Measurements from ENCODE around the gene PIK3R6.

PIK3R6 gene

GRCh38 chr17:8785547-8786413 is 81.7 kb downstream of the PIK3R6 start:
- CTCF ChIA-PET, result interaction anchor here (0.6 to 2.2 kb wide), 8 partner anchors 9 to 398 kb away, joined by 3 to 10 read pairs (median 4); no protein-coding TSS in a partner anchor
- DNase-seq (ENCODE audit: extremely low spot score), result peak; percentile 78
- TF ChIP-seq FOXK2 (IDR thresholded peaks at IDR 0.05) (no peak), FOXA1 (IDR thresholded peaks at IDR 0.05) (no peak), ARNT (IDR thresholded peaks at IDR 0.05) (no peak), ELF4 (IDR thresholded peaks at IDR 0.05) (no peak), SP1 (IDR thresholded peaks at IDR 0.05) (no peak), SUZ12 (IDR thresholded peaks at IDR 0.05) (no peak), PKNOX1 (IDR thresholded peaks at IDR 0.05) (no peak), BHLHE40 (IDR thresholded peaks at IDR 0.05; ENCODE audit: borderline replicate concordance) (no peak), L3MBTL2 (conservative IDR thresholded peaks at IDR 0.05) (no peak), LEF1 (IDR thresholded peaks at IDR 0.05; ENCODE audit: borderline replicate concordance) (no peak), FOXM1 (IDR thresholded peaks at IDR 0.05; ENCODE audit: borderline replicate concordance) (no peak), TARDBP (IDR thresholded peaks at IDR 0.05) (no peak), NFRKB (IDR thresholded peaks at IDR 0.05) (no peak), ZNF384 (IDR thresholded peaks at IDR 0.05) (no peak), CTBP1 (IDR thresholded peaks at IDR 0.05; ENCODE audit: borderline replicate concordance) (no peak)
- POLR2A ChIA-PET, result interaction anchor here (0.9 kb wide), 1 partner anchor 402 kb away, joined by 3 read pairs; no protein-coding TSS in a partner anchor

GRCh38 chr17:8782176-8782575 is 85.3 kb downstream of the PIK3R6 start:
- ChIA-PET CTCF (interaction anchor here (0.6 kb wide), 1 partner anchor 400 kb away, joined by 3 read pairs; no protein-coding TSS in a partner anchor), POLR2A (no interaction called here)
- no peak for DNase-seq (ENCODE audit: extremely low spot score)
- TF ChIP-seq FOXA1 (IDR thresholded peaks at IDR 0.05) (no peak), FOXM1 (IDR thresholded peaks at IDR 0.05; ENCODE audit: borderline replicate concordance) (no peak), TARDBP (IDR thresholded peaks at IDR 0.05) (no peak), HDGF (IDR thresholded peaks at IDR 0.05; ENCODE audit: borderline replicate concordance) (no peak)

- DNase-seq (ENCODE audit: extremely low spot score), result no peak
- ChIA-PET POLR2A (no interaction called here), CTCF (interaction anchor here (0.6 kb wide), 1 partner anchor 400 kb away, joined by 3 read pairs; no protein-coding TSS in a partner anchor)
- TF ChIP-seq ARNT (IDR thresholded peaks at IDR 0.05), result no peak
- no peak for TF ChIP-seq ZNF384 (IDR thresholded peaks at IDR 0.05)
- no peak for TF ChIP-seq LEF1 (IDR thresholded peaks at IDR 0.05; ENCODE audit: borderline replicate concordance)
- no peak for TF ChIP-seq SUZ12 (IDR thresholded peaks at IDR 0.05)
- TF ChIP-seq FOXM1 (IDR thresholded peaks at IDR 0.05; ENCODE audit: borderline replicate concordance), result no peak
- TF ChIP-seq BHLHE40 (IDR thresholded peaks at IDR 0.05; ENCODE audit: borderline replicate concordance), result no peak
- TF ChIP-seq TARDBP (IDR thresholded peaks at IDR 0.05), result no peak
- no peak for TF ChIP-seq SP1 (IDR thresholded peaks at IDR 0.05)
- TF ChIP-seq CTBP1 (IDR thresholded peaks at IDR 0.05; ENCODE audit: borderline replicate concordance), result no peak
- TF ChIP-seq FOXK2 (IDR thresholded peaks at IDR 0.05), result no peak
- TF ChIP-seq L3MBTL2 (conservative IDR thresholded peaks at IDR 0.05), result no peak
- TF ChIP-seq NFRKB (IDR thresholded peaks at IDR 0.05), result no peak
- no peak for TF ChIP-seq ELF4 (IDR thresholded peaks at IDR 0.05)
- TF ChIP-seq PKNOX1 (IDR thresholded peaks at IDR 0.05), result no peak
Observed at GRCh38 chr17:8781776-8782175, 85.7 kb downstream of the PIK3R6 start.

- no peak for DNase-seq (ENCODE audit: extremely low spot score)
- ChIA-PET CTCF (interaction anchor here (1.9 kb wide), 1 partner anchor 9 kb away, joined by 4 read pairs; no protein-coding TSS in a partner anchor), POLR2A (no interaction called here)
- no peak for TF ChIP-seq FOXK2 (IDR thresholded peaks at IDR 0.05)
- TF ChIP-seq PKNOX1 (IDR thresholded peaks at IDR 0.05), result no peak
- TF ChIP-seq SP1 (IDR thresholded peaks at IDR 0.05), result no peak
- TF ChIP-seq ZNF384 (IDR thresholded peaks at IDR 0.05), result no peak
- no peak for TF ChIP-seq ELF4 (IDR thresholded peaks at IDR 0.05)
Observed at GRCh38 chr17:8776881-8777280, 90.6 kb downstream of the PIK3R6 start.

GRCh38 chr17:8776248-8776647 is 91.2 kb downstream of the PIK3R6 start:
- no peak for TF ChIP-seq PKNOX1 (IDR thresholded peaks at IDR 0.05)
- TF ChIP-seq ZNF384 (IDR thresholded peaks at IDR 0.05), result no peak
- no peak for TF ChIP-seq ARNT (IDR thresholded peaks at IDR 0.05)
- TF ChIP-seq LEF1 (IDR thresholded peaks at IDR 0.05; ENCODE audit: borderline replicate concordance), result no peak
- TF ChIP-seq CTBP1 (IDR thresholded peaks at IDR 0.05; ENCODE audit: borderline replicate concordance), result no peak
- no peak for TF ChIP-seq SUZ12 (IDR thresholded peaks at IDR 0.05)
- TF ChIP-seq FOXK2 (IDR thresholded peaks at IDR 0.05), result no peak
- TF ChIP-seq HDGF (IDR thresholded peaks at IDR 0.05; ENCODE audit: borderline replicate concordance), result no peak
- no peak for TF ChIP-seq TARDBP (IDR thresholded peaks at IDR 0.05)
- TF ChIP-seq NFRKB (IDR thresholded peaks at IDR 0.05), result no peak
- no peak for TF ChIP-seq FOXA1 (IDR thresholded peaks at IDR 0.05)
- TF ChIP-seq FOXM1 (IDR thresholded peaks at IDR 0.05; ENCODE audit: borderline replicate concordance), result no peak
- no peak for TF ChIP-seq ELF4 (IDR thresholded peaks at IDR 0.05)
- no peak for TF ChIP-seq BHLHE40 (IDR thresholded peaks at IDR 0.05; ENCODE audit: borderline replicate concordance)
- TF ChIP-seq L3MBTL2 (conservative IDR thresholded peaks at IDR 0.05), result no peak
- TF ChIP-seq SP1 (IDR thresholded peaks at IDR 0.05), result no peak
- ChIA-PET CTCF (interaction anchor here (1.9 kb wide), 1 partner anchor 10 kb away, joined by 4 read pairs; no protein-coding TSS in a partner anchor), POLR2A (no interaction called here)
- no peak for DNase-seq (ENCODE audit: extremely low spot score)

All from HEK293T (cell line).